Right lobe of liver (tissue), 6 donors: ENCODE results near the gene NIT2. TPM values are rescaled to one million over a fixed set of nuclear protein-coding genes. Genes with fewer than 3 reads are reported as not detected.

Source experiments
- ATAC-seq, 4 donors: fragments of 200-7000 bp; cut with Tn5 transposase; one replicate each; pipeline ENCODE4 v1.9.1; 2020; ENCODE audit warnings: mild to moderate bottlenecking in 4 of 4, moderate library complexity in 4 of 4
- DNase-seq, 3 donors: peaks; one replicate each; pipeline ENCODE4 v3.0.0-alpha.2; 2020
- H3K27ac ChIP-seq, 3 donors: fragments of 200-600 bp; one replicate each; pipeline ENCODE4 v1.8.0; 2022
- H3K27me3 ChIP-seq, 2 donors: fragments of 200-600 bp; one replicate each; pipeline ENCODE4 v1.8.0; 2022
- H3K36me3 ChIP-seq, 4 donors: fragments of 200-600 bp; sonication (generic) in 1 of 4; one replicate each; pipeline versions ENCODE4 v1.5.1 to v1.8.0; 2017 to 2022; ENCODE audit warnings: control low read depth in 1 of 4
- H3K4me1 ChIP-seq, 4 donors: fragments of 200-600 bp; sonication (generic) in 1 of 4; one replicate each; pipeline versions ENCODE4 v1.5.1 to v1.8.0; 2017 to 2022; ENCODE audit warnings: control low read depth in 1 of 4
- H3K4me3 ChIP-seq, 3 donors: fragments of 200-600 bp; one replicate each; pipeline ENCODE4 v1.8.0; 2022
- H3K9me3 ChIP-seq, 4 donors: fragments of 200-600 bp; sonication (generic) in 1 of 4; one replicate each; pipeline versions ENCODE4 v1.5.1 to v1.8.0; 2017 to 2022; ENCODE audit warnings: control low read depth in 1 of 4
- POLR2A ChIP-seq: fragments of 450-650 bp; IDR thresholded peaks from one replicate; pipeline ENCODE4 v1.6.1; 2017; ENCODE audit warnings: antibody characterized with exemption, mild to moderate bottlenecking
- WGBS: methylation state at CpG from one replicate; pipeline ENCODE4 v1.1.6; 2018; ENCODE audit warnings: low coverage, low lambda C conversion rate; ENCODE audit not compliant: insufficient coverage; ENCODE audit errors: missing lambda C conversion rate; 5-methylcytosine and 5-hydroxymethylcytosine counted together
- intact Hi-C, 2 donors: fragments of 100-400 bp; cut with DNase I; formaldehyde crosslinking; loops; one replicate each; pipeline versions ENCODE4 v1.11.2 to v1.14.1; 2022
- total RNA-seq, 6 experiments: library from RNA; depleted of rRNA in 2 of 6; stranded (reverse); fragments of >200 nt in 2 of 6; fragmentation: NEBNext Ultra II Directional in 3 of 6; extraction: Animal tissue kit (Norgen Biotek cat#: 25700) in 3 of 6; gene quantifications; one replicate each; pipeline versions ENCODE4 v1.1.0 to v1.2.4, GENCODE V29; 2016 to 2023
- TF ChIP-seq, protein P1 (sequence below), 4 donors: fragments of 200-600 bp in 3 of 4; fragments of 450-650 bp in 1 of 4; IDR thresholded peaks; one replicate each; pipeline versions ENCODE4 v1.5.1 to v1.8.0; 2016 to 2022; ENCODE audit warnings: antibody characterized with exemption in 4 of 4, mild to moderate bottlenecking in 2 of 4
- donor health status: DM: no; HTN: yes; CAD: no.
- donor health status: DM: no; HTN: no; CAD: no.
- donor health status: DM: no; HTN: no; CAD: no.
- donor health status: DM: no; HTN: yes; CAD: no.
- donor health status: DM: no; HTN: yes; CAD: no.

The NIT2 gene
- total RNA-seq, 6 experiments from 2014 or later = 43.5 to 141 (median 103) TPM

DNA sequence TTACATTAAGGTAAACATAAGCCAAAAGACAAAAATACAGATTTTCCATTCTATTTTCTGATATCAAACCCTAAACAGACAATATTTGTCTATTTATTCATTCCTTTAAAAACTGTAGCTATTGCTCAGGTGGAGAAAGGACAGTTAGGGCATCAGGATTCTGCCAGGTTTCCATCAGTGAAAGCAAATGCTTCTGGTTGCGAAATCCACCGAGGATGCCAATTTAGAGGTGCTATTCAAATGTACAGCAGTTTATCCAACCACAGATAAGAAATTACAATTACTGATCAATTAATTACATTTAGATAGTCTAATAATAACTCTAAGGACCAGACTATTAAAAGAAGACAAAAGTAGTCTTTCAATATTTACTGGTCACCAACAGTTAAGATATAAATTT lies 62.4 kb downstream of the NIT2 start:
- intact Hi-C loops = no loop called here

DNA sequence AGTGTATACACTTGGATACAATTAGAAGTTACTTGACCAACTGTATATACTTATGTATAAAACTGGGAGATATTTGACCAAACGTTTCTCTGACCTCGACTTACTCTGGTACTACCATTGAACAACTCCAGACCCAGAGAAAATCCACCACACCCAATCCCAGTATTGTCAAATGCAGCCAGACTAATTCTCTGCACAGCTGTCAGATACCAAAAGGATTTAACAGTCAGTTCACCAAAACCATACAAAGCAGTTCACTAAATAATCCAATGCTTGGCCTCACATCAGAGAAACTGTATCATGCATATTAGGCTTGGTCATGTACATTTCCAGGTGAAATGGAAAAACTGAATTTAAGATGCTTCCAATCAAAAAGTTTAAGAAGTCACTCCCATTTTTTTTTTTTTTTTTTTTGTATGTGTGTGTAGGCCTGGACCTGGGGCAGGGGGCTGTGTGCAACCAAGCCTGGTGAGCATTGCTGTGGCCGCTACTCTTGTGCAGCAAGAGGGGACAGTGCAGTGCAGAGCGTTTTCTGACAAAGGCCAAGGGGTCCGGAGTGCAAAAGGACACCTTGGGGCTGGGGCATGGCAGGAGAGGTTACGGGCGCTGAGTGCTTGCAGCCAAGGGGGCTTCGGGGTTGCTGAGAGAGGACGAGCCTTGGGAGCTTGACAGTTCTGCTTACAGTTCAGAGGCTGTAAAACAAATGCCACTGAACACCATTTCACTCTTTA lies 64.9 kb downstream of the NIT2 start:
- ATAC-seq = no peak
- no peak for DNase-seq
- TF ChIP-seq POLR2A = no peak
- TF ChIP-seq, protein P1, sequence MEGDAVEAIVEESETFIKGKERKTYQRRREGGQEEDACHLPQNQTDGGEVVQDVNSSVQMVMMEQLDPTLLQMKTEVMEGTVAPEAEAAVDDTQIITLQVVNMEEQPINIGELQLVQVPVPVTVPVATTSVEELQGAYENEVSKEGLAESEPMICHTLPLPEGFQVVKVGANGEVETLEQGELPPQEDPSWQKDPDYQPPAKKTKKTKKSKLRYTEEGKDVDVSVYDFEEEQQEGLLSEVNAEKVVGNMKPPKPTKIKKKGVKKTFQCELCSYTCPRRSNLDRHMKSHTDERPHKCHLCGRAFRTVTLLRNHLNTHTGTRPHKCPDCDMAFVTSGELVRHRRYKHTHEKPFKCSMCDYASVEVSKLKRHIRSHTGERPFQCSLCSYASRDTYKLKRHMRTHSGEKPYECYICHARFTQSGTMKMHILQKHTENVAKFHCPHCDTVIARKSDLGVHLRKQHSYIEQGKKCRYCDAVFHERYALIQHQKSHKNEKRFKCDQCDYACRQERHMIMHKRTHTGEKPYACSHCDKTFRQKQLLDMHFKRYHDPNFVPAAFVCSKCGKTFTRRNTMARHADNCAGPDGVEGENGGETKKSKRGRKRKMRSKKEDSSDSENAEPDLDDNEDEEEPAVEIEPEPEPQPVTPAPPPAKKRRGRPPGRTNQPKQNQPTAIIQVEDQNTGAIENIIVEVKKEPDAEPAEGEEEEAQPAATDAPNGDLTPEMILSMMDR (IDR thresholded peaks at IDR 0.05) = no peak
- 10% methylated on average over 9 of the region's 9 CpGs for WGBS
- Histone ChIP-seq H3K4me1 (peaks cover 0 to 43% (median 7%) of the 10 kb centered on the region in 4 donors), H3K9me3 (no peaks in the 10 kb centered on the region), H3K4me3 (peak overlapping the region; percentile 80 to 91 (median 84)), H3K27ac (peak overlapping the region; percentile 75 to 93 (median 84)), H3K36me3 (no peaks in the 10 kb centered on the region), H3K27me3 (no peaks in the 10 kb centered on the region)
- intact Hi-C loops = no loop called here

More for the DNA sequence above, 62.4 kb downstream of the NIT2 start:
- H3K4me1 ChIP-seq = peaks cover 0 to 41% (median 7%) of the 10 kb centered on the region in 4 donors
- DNase-seq (peak in 1 of 3 donors; percentile 82), ATAC-seq (peak in 1 of 4 donors; percentile 8)
- WGBS = 30% methylated on average over 2 of the region's 2 CpGs
- H3K4me3 ChIP-seq = no peak overlapping the region
- H3K27ac ChIP-seq = peak overlapping the region in 1 of 3 donors; percentile 6
- no peaks in the 10 kb centered on the region for H3K36me3 ChIP-seq
- no peak for TF ChIP-seq POLR2A
- TF ChIP-seq, protein P1 (IDR thresholded peaks at IDR 0.05) = no peak
- no peaks in the 10 kb centered on the region for H3K9me3 ChIP-seq
- no peaks in the 10 kb centered on the region for H3K27me3 ChIP-seq

DNA sequence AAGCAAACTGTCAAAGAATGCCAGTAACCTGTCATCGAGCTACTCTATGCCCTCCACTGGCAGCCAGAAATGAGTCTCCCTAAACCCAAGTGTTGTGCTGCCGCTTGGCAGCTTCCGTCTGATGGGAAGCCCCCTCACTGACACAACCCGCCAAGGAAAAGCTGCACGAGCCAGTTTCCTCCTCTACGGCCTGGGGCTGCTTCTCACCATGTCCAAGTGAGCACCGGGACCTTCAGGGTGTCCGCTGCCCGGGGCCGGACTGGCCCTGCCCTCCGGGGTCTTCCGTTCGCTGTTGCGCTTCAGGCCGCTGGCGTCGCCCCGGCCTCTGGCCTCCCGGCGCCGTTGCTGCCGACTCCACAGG lies 65.8 kb downstream of the NIT2 start:
- intact Hi-C loops = no loop called here
- no peaks in the 10 kb centered on the region for H3K27me3 ChIP-seq
- WGBS = 0% methylated on average over 1 of the region's 22 CpGs
- no peaks in the 10 kb centered on the region for H3K36me3 ChIP-seq
- no peaks in the 10 kb centered on the region for H3K9me3 ChIP-seq
- H3K4me3 ChIP-seq = peak overlapping the region; percentile 80 to 91 (median 84)
- H3K4me1 ChIP-seq = peaks cover 0 to 43% (median 7%) of the 10 kb centered on the region in 4 donors
- ATAC-seq (peak in 2 of 4 donors; percentile 0), DNase-seq (no peak)
- TF ChIP-seq POLR2A = no peak
- TF ChIP-seq, protein P1 (IDR thresholded peaks at IDR 0.05) = no peak
- H3K27ac ChIP-seq = peak overlapping the region; percentile 75 to 93 (median 84)

DNA sequence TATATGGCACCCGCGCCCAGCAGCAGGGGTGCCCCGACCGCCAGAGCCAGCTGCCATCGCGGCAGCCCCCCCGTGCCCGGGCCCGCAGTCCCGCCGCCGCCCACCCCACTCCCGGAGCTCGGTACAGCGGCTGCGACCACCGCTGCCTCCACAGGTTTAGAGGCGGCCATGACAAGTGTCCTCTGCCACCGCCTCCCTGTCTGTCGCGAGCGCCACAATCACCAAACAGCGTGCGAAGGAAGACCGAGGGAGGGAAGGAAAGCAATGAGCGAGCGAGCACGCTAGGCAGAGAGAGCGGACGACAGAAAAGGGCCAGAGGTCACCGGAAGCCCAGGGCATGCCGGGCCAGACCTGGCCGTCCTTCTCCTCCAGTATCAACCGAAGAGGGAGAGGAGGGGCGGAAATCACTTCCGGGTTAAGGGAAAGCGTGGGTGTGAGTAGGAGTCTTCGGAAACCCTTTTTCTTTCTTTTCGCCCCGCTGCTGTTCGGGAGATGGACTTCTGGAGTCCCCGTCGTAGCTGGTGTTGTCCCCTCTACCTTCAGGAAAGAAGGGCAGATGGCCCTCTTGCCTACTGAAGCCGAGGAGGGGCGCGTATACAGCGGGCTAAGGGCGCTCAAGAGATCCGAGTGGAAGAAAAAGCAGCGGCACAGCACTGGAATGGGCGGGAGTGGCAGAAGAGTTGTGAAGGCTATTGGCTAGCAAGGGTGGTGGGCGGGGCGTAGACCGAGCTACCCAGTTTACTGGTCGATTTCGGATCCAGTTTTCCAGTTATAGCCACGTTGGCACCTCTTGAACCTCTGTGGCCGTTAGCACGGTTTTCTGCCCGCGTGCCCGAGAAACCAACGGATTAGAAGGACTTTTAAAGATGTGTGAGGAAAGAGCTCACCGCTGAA lies 66.5 kb downstream of the NIT2 start, which contains the start of the genes LNP1 and TOMM70:
Gene LNP1 (plus strand): TSS at position 760 of the 894 bp plus-strand sequence. CDS start 28,191 bp downstream, outside the sequence.
Gene TOMM70 (minus strand): TSS at position 310 of the 894 bp plus-strand sequence. CDS start 140 bp downstream, at position 170.
- WGBS = 0% methylated on average over 39 of the region's 64 CpGs
- H3K27ac ChIP-seq = peak within 1 kb of the TSS; percentile 75 to 93 (median 84)
- DNase-seq (peak; percentile 98), ATAC-seq (peak; percentile 90 to 96 (median 92))
- no peaks in the 10 kb centered on the region for H3K27me3 ChIP-seq
- peak; percentile 95 for TF ChIP-seq POLR2A
- TF ChIP-seq, protein P1 (IDR thresholded peaks at IDR 0.05) = no peak
- no peaks in the 10 kb centered on the region for H3K9me3 ChIP-seq
- peak within 1 kb of the TSS; percentile 80 to 91 (median 84) for H3K4me3 ChIP-seq
- intact Hi-C loops = no loop called here
- H3K4me1 ChIP-seq = peaks cover 0 to 37% (median 7%) of the 10 kb centered on the region in 4 donors
- no peaks in the 10 kb centered on the region for H3K36me3 ChIP-seq
